OCI-LY7 (cell line): ENCODE measurements around the gene MEGF8. TPM values are rescaled to one million over a fixed set of nuclear protein-coding genes. Genes with fewer than 3 reads are reported as not detected.
A peak's percentile ranks its signal among the peaks of the same experiment; 100 is the strongest.

Experiments used
- BruUV-seq: library from RNA; stranded (reverse); fragments of 400-500 nt; replicated peaks from 2 replicates; lab custom pipeline; 2021; lab: Mats Ljungman, UMichigan
- CTCF ChIA-PET: fragments of 300-600 bp; sonication (Branson Sonifier 250); formaldehyde crosslinking; loops from one replicate; lab custom pipeline; 2022; ENCODE audit warnings: antibody characterized with exemption; ENCODE audit not compliant: unreplicated experiment; lab: Charles Lee
- POLR2A ChIA-PET: fragments of 300-600 bp; sonication (Branson Sonifier 250); formaldehyde crosslinking; loops from one replicate; lab custom pipeline; 2022; ENCODE audit warnings: antibody characterized with exemption; lab: Charles Lee
- DNase-seq: peaks from one replicate; pipeline ENCODE4 v3.0.0-alpha.2; 2015; ENCODE audit warnings: low spot score
- H2AFZ ChIP-seq: fragments of 200-600 bp; sonication (generic), shearing (Covaris generic); 2 replicates; pipeline ENCODE4 v1.6.1; 2014; ENCODE audit warnings: mild to moderate bottlenecking, antibody characterized with exemption, low read length, moderate library complexity
- H3K27ac ChIP-seq: fragments of 200-600 bp; sonication (generic); 2 replicates; pipeline ENCODE4 v1.5.1; 2014; ENCODE audit warnings: mixed run types, low read depth, mild to moderate bottlenecking, moderate library complexity, low read length, inconsistent platforms; ENCODE audit not compliant: poor library complexity, severe bottlenecking
- H3K36me3 ChIP-seq: fragments of 200-600 bp; sonication (generic); 2 replicates; pipeline ENCODE4 v1.6.1; 2014; ENCODE audit warnings: mild to moderate bottlenecking, antibody characterized with exemption, low read length, moderate library complexity, mixed read lengths; ENCODE audit not compliant: insufficient read depth
- H3K4me1 ChIP-seq: fragments of 200-600 bp; sonication (generic); 2 replicates; pipeline ENCODE4 v1.5.1; 2014; ENCODE audit warnings: mild to moderate bottlenecking, low read length; ENCODE audit not compliant: insufficient read depth, poor library complexity, severe bottlenecking
- H3K4me2 ChIP-seq: fragments of 200-600 bp; sonication (generic); 2 replicates; pipeline ENCODE4 v1.6.1; 2014; ENCODE audit warnings: mild to moderate bottlenecking, low read length
- H3K4me3 ChIP-seq: fragments of 200-600 bp; sonication (generic); 2 replicates; pipeline ENCODE4 v1.5.1; 2014; ENCODE audit warnings: mild to moderate bottlenecking, low read depth, low read length; ENCODE audit not compliant: poor library complexity, severe bottlenecking
- H3K79me2 ChIP-seq: fragments of 200-600 bp; sonication (generic); 2 replicates; pipeline ENCODE4 v1.6.1; 2016; ENCODE audit warnings: low read depth, mild to moderate bottlenecking, low read length, moderate library complexity, mixed read lengths; ENCODE audit not compliant: insufficient read depth
- H3K9me2 ChIP-seq: fragments of 200-600 bp; sonication (generic); 2 replicates; pipeline ENCODE4 v1.6.1; 2016; ENCODE audit warnings: mild to moderate bottlenecking, low read length, mixed read lengths; ENCODE audit not compliant: insufficient read depth
- H3K9me3 ChIP-seq: fragments of 200-600 bp; sonication (generic); 2 replicates; pipeline ENCODE4 v1.6.1; 2014; ENCODE audit warnings: mild to moderate bottlenecking, mixed run types, low read length, mixed read lengths
- H4K20me1 ChIP-seq: fragments of 200-600 bp; sonication (generic); 2 replicates; pipeline ENCODE4 v1.6.1; 2014; ENCODE audit warnings: mild to moderate bottlenecking, antibody characterized with exemption, low read length, moderate library complexity, mixed read lengths; ENCODE audit not compliant: insufficient read depth
- EZH2phosphoT487 ChIP-seq: fragments of 200-600 bp; sonication (generic); IDR thresholded peaks from 2 replicates; pipeline ENCODE4 v1.6.1; 2018; ENCODE audit warnings: low read depth, borderline replicate concordance, mild to moderate bottlenecking, mixed run types, antibody characterized with exemption, low read length, moderate library complexity, mixed read lengths
- intact Hi-C: fragments of 100-400 bp; cut with micrococcal nuclease; formaldehyde crosslinking; loops from one replicate; pipeline ENCODE4 v1.10.0; 2022; ENCODE audit not compliant: unreplicated experiment
- total RNA-seq, 2 experiments: library from RNA; depleted of rRNA in 1 of 2; stranded (reverse); fragments of >200 nt in 1 of 2; shearing (Covaris generic) in 1 of 2; gene quantifications; 2 replicates each; pipeline ENCODE4 v1.2.3, GENCODE V29; 2014 to 2022
- TF ChIP-seq, protein P1 (sequence below): fragments of 200-600 bp; sonication (generic); conservative IDR thresholded peaks from 2 replicates; pipeline ENCODE4 v1.5.1; 2014; ENCODE audit warnings: mild to moderate bottlenecking, antibody characterized with exemption, low read length, moderate library complexity, mixed read lengths

The MEGF8 gene
- total RNA-seq, 2 experiments from 2014 or later, result 10.5 to 14.7 TPM

DNA sequence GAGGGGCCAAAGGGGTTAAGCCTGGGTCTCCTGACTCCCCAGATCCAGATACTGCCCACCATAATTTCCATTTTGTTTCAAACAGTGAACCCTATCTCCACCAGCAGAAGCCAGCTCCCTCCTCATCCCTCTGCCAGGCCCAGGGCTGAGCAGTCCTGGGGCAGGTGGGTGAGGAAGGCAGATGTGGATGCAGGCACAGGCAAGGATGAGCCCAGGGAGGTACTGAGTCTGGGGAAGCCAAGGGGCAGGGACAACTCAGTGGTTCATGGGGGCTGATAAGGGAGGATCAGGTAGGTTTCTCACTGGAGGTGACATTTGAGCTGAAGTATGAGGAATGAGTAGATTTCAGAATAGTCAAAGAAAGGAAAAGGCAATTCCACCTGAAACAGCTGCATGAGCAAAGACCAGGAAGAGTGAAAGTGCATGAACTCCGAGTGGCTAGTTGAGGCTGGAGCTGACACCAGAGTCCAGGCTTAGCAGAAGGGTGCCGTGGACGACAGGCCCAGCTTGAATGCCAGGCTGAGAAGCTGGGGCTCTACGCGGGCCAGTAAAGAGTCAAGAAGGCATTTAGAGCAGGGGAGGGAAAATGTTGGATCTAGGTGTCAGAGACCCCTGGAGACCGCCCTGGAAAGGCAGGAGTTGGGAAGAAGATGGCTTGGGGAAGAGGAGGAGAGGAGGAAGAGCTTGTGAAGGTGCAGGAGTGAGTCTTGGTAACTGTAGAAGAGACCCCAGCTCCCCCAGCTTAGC, 46.1 kb upstream of the MEGF8 start:
- H3K4me3 ChIP-seq, result peak overlapping the region; percentile 83
- no peak for TF ChIP-seq EZH2phosphoT487
- TF ChIP-seq, protein P1, sequence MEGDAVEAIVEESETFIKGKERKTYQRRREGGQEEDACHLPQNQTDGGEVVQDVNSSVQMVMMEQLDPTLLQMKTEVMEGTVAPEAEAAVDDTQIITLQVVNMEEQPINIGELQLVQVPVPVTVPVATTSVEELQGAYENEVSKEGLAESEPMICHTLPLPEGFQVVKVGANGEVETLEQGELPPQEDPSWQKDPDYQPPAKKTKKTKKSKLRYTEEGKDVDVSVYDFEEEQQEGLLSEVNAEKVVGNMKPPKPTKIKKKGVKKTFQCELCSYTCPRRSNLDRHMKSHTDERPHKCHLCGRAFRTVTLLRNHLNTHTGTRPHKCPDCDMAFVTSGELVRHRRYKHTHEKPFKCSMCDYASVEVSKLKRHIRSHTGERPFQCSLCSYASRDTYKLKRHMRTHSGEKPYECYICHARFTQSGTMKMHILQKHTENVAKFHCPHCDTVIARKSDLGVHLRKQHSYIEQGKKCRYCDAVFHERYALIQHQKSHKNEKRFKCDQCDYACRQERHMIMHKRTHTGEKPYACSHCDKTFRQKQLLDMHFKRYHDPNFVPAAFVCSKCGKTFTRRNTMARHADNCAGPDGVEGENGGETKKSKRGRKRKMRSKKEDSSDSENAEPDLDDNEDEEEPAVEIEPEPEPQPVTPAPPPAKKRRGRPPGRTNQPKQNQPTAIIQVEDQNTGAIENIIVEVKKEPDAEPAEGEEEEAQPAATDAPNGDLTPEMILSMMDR, result no peak
- H3K9me2 ChIP-seq, result no peaks in the 10 kb centered on the region
- peak overlapping the region; percentile 93 for H3K4me2 ChIP-seq
- H3K79me2 ChIP-seq, result no peaks in the 10 kb centered on the region
- H4K20me1 ChIP-seq, result no peaks in the 10 kb centered on the region
- peak overlapping the region; percentile 82 for H3K27ac ChIP-seq
- no peaks in the 10 kb centered on the region for H3K9me3 ChIP-seq
- intact Hi-C loops, result no loop called here
- H3K36me3 ChIP-seq, result 0 out of 2 replicates have a peak, but pooled peaks cover 8% of the 10 kb centered on the region
- no peak for DNase-seq
- POLR2A ChIA-PET, result interaction anchor here (1.0 to 2.6 kb wide), 5 partner anchors 9 to 147 kb away, joined by 3 to 11 read pairs (median 5); partner anchors contain the start of genes ERF, GSK3A and POU2F2
- CTCF ChIA-PET, result interaction anchor here (1.6 kb wide), 1 partner anchor 9 kb away, joined by 10 read pairs; no protein-coding TSS in a partner anchor
- no peak overlapping the region for H2AFZ ChIP-seq
- peaks cover 41% of the 10 kb centered on the region for H3K4me1 ChIP-seq
- no TSS peak for BruUV-seq

DNA sequence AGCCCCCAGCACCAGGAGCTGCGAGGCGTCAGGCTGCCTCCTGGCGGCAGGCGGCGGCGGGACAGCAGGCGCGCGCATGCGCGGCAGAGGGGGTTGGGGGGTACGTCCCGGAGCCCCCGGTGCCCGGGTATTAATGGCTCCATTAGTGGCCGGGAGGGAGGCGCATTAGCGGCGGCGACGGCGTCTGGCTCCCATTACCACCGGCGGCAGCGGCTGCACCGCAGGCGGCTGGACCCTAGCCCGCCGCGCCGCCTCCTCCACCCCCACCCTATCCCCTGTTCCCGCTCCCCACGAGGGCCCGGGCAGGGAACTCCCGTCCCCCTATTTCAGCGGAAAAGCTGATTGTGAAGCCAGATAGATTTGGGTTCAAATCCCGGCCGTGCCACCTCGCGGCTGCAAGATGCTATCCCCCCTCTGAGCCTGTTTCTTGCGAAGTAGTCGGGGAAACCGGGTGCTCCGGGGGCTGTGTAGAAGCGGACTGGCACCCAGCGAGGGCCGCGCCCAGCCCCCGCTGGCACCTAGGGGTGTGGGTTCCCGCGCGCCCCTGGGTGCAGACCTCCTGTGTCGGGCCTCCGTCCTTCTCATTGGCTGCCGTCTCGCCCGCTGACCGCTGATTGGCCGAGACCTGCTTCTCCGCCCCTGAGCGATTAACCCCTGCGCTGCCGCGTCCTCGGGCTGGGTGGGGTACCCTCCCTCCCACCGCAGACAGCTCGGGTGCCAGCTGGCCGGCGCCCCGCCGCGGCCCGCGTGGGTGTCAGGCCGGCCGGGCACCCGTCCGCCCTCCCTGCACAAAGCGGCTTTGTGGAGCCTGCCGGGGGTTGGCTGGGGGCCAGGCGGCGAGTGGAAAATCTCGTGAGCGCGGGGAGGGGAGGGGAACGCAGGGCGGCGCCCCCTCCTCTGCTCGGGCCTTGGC, 45.3 kb upstream of the MEGF8 start:
- TF ChIP-seq EZH2phosphoT487, result no peak
- TF ChIP-seq, protein P1, result peak; percentile 89
- Histone ChIP-seq H2AFZ (peak overlapping the region; percentile 32; the same call in 1 of the 2 replicates), H3K4me3 (peak overlapping the region; percentile 83), H3K9me3 (no peaks in the 10 kb centered on the region), H3K79me2 (peaks cover 7% of the 10 kb centered on the region), H3K4me1 (peaks cover 43% of the 10 kb centered on the region), H3K27ac (peak overlapping the region; percentile 82), H4K20me1 (peaks cover 6% of the 10 kb centered on the region; the same call in 1 of the 2 replicates), H3K9me2 (no peaks in the 10 kb centered on the region), H3K4me2 (peak overlapping the region; percentile 93), H3K36me3 (0 out of 2 replicates have a peak, but pooled peaks cover under 1% of the 10 kb centered on the region)
- peak; percentile 97 for DNase-seq
- CTCF ChIA-PET, result interaction anchor here (0.6 to 1.6 kb wide), 4 partner anchors 10 to 156 kb away, joined by 3 to 10 read pairs (median 6); no protein-coding TSS in a partner anchor
- POLR2A ChIA-PET, result interaction anchor here (0.5 to 2.6 kb wide), 6 partner anchors 9 to 147 kb away, joined by 3 to 11 read pairs (median 6); partner anchors contain the start of genes ERF, GSK3A, PAFAH1B3 and POU2F2
- TSS peak; percentile 82 for BruUV-seq
- intact Hi-C loops, result loop anchor here (1.0 to 10.0 kb wide), 4 partner anchors 36 to 415 kb away; partner anchors contain the start of gene RPS19
